ENCODE results near the gene PSMD3. TPM values are rescaled to one million over a fixed set of nuclear protein-coding genes. Genes with fewer than 3 reads are reported as not detected.

Gene PSMD3
- total and polyA plus RNA-seq, 4 donors: 30.7 to 80.7 (median 66.3) TPM

GRCh38 chr17:39951924-39952679 is 28.5 kb upstream of the PSMD3 start:
- H3K4me1 ChIP-seq (ENCODE audit: control insufficient read depth in 4 of 4, insufficient read depth in 4 of 4, low read length in 3 of 4): peaks cover 13 to 30% (median 18%) of the 10 kb centered on the region in 4 donors
- H3K36me3 ChIP-seq (ENCODE audit: control insufficient read depth in 4 of 4, insufficient read depth in 3 of 4, low read depth in 1 of 4, low read length in 3 of 4): no peaks in the 10 kb centered on the region
- H3K27me3 ChIP-seq (ENCODE audit: control insufficient read depth in 4 of 4, insufficient read depth in 4 of 4, low read length in 3 of 4): no peaks in the 10 kb centered on the region
- no peak overlapping the region for H3K9ac ChIP-seq (ENCODE audit: low read depth in 1 of 2, low read length in 2 of 2)
- H3K4me3 ChIP-seq (ENCODE audit: low read depth in 1 of 3, low read length in 3 of 3): peak overlapping the region in 2 of 3 donors; percentile 12 to 34
- 66% methylated on average over 22 of the region's 22 CpGs for whole genome bisulfite sequencing
- no peak for TF ChIP-seq CTCF (IDR thresholded peaks at IDR 0.05; ENCODE audit: low read depth, low read length, missing input control)
- TF ChIP-seq RXRA (IDR thresholded peaks at IDR 0.05): peak in 1 of 2 donors; percentile 23
- TF ChIP-seq YY1 (IDR thresholded peaks at IDR 0.05): no peak
- no peak for TF ChIP-seq SP1 (IDR thresholded peaks at IDR 0.05)
- TF ChIP-seq TAF1 (conservative IDR thresholded peaks at IDR 0.05): no peak
- H3K9me3 ChIP-seq (ENCODE audit: control insufficient read depth in 4 of 4, low read length in 3 of 4): no peaks in the 10 kb centered on the region
- no peak for DNase-seq (ENCODE audit: low spot score)
- H3K27ac ChIP-seq (ENCODE audit: low read depth in 1 of 2, low read length in 2 of 2): peak overlapping the region; percentile 10 to 26

- WGBS: 2% methylated on average over 55 of the region's 55 CpGs
- TF ChIP-seq MAX (IDR thresholded peaks at IDR 0.05) (no peak), FOXA2 (IDR thresholded peaks at IDR 0.05) (no peak), RAD21 (IDR thresholded peaks at IDR 0.05) (no peak), GABPA (IDR thresholded peaks at IDR 0.05 in 1 of 2, conservative IDR thresholded peaks at IDR 0.05 in 1 of 2) (no peak), EGR1 (IDR thresholded peaks at IDR 0.05; ENCODE audit: low read depth in 2 of 2) (peak; percentile 57 to 80), ATF3 (IDR thresholded peaks at IDR 0.05) (no peak), CTCF (IDR thresholded peaks at IDR 0.05; ENCODE audit: low read depth, low read length, missing input control) (no peak), HNF4A (conservative IDR thresholded peaks at IDR 0.05) (peak; percentile 32 to 53), FOXA1 (IDR thresholded peaks at IDR 0.05) (no peak), ZBTB33 (IDR thresholded peaks at IDR 0.05) (no peak), NR2F2 (IDR thresholded peaks at IDR 0.05) (no peak), JUND (IDR thresholded peaks at IDR 0.05) (no peak), YY1 (IDR thresholded peaks at IDR 0.05) (peak; percentile 40), TAF1 (conservative IDR thresholded peaks at IDR 0.05) (no peak), REST (IDR thresholded peaks at IDR 0.05) (peak; percentile 42), SP1 (IDR thresholded peaks at IDR 0.05) (peak; percentile 33), RXRA (IDR thresholded peaks at IDR 0.05) (peak in 1 of 2 donors; percentile 4), HNF4G (IDR thresholded peaks at IDR 0.05) (no peak)
- no peaks in the 10 kb centered on the region for H3K9me3 ChIP-seq (ENCODE audit: control insufficient read depth in 4 of 4, low read length in 3 of 4)
- H3K4me3 ChIP-seq (ENCODE audit: low read depth in 1 of 3, low read length in 3 of 3): peak overlapping the region; percentile 20 to 45 (median 34)
- no peak overlapping the region for H3K9ac ChIP-seq (ENCODE audit: low read depth in 1 of 2, low read length in 2 of 2)
- peak; percentile 100 for DNase-seq (ENCODE audit: low spot score)
- peak overlapping the region; percentile 26 to 50 for H3K27ac ChIP-seq (ENCODE audit: low read depth in 1 of 2, low read length in 2 of 2)
- no peaks in the 10 kb centered on the region for H3K36me3 ChIP-seq (ENCODE audit: control insufficient read depth in 4 of 4, insufficient read depth in 3 of 4, low read depth in 1 of 4, low read length in 3 of 4)
- H3K27me3 ChIP-seq (ENCODE audit: control insufficient read depth in 4 of 4, insufficient read depth in 4 of 4, low read length in 3 of 4): no peaks in the 10 kb centered on the region
- peaks cover 13 to 30% (median 18%) of the 10 kb centered on the region in 4 donors for H3K4me1 ChIP-seq (ENCODE audit: control insufficient read depth in 4 of 4, insufficient read depth in 4 of 4, low read length in 3 of 4)
Measured at GRCh38 chr17:39952680-39953470, 27.7 kb upstream of the PSMD3 start.
